WERI-Rb-1 (cell line): Measurements from ENCODE around the gene RERE.
A peak's percentile ranks its signal among the peaks of the same experiment; 100 is the strongest.

Source experiments
- DNase-seq: peaks from one replicate; pipeline ENCODE4 v3.0.0-alpha.2; 2020
- H3K27ac ChIP-seq: fragments of 250-450 bp; sonication (Bioruptor Pico); 2 replicates; pipeline ENCODE4 v1.5.1; 2020; ENCODE audit warnings: mild to moderate bottlenecking, moderate library complexity
- H3K27me3 ChIP-seq: fragments of 250-450 bp; sonication (Bioruptor Pico); 2 replicates; pipeline ENCODE4 v1.5.1; 2021; ENCODE audit warnings: mild to moderate bottlenecking, low read depth, moderate library complexity; ENCODE audit not compliant: insufficient read depth, severe bottlenecking
- H3K36me3 ChIP-seq: fragments of 250-450 bp; sonication (Bioruptor Pico); 2 replicates; pipeline ENCODE4 v1.5.1; 2020; ENCODE audit warnings: mild to moderate bottlenecking, moderate library complexity
- H3K4me3 ChIP-seq: 2 replicates; pipeline ENCODE4 v1.5.1; 2011; ENCODE audit warnings: low read depth, mild to moderate bottlenecking, control low read depth, low read length
- H3K9me3 ChIP-seq: fragments of 250-450 bp; sonication (Bioruptor Pico); 2 replicates; pipeline ENCODE4 v1.5.1; 2021; ENCODE audit warnings: mild to moderate bottlenecking, moderate library complexity; ENCODE audit not compliant: severe bottlenecking
- TF ChIP-seq, protein P1 (sequence below): IDR thresholded peaks from 2 replicates; pipeline ENCODE4 v1.5.1; 2011; ENCODE audit warnings: low read depth, mild to moderate bottlenecking, control low read depth, inconsistent platforms, low read length

Gene RERE

DNA sequence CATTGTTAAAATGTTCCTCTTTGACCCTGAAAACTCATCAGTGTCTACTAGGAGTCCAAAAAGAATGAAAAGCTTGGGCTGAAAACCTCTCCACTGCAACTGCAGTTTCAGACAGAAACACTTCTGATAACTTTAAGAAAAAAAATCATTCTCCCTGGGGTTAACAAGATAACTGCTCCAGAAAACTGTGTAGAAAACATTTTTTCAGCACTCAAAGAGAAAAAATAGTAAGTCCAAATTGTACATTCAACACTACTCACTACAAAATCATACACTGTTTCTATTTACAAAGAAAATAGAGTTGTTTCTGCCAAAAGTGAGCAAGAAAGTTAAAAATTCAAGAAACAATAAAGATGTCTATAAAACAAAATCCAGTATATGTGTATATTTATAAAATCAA is 157.8 kb downstream of the RERE start:
- H3K4me3 ChIP-seq = no peak overlapping the region
- TF ChIP-seq, protein P1, sequence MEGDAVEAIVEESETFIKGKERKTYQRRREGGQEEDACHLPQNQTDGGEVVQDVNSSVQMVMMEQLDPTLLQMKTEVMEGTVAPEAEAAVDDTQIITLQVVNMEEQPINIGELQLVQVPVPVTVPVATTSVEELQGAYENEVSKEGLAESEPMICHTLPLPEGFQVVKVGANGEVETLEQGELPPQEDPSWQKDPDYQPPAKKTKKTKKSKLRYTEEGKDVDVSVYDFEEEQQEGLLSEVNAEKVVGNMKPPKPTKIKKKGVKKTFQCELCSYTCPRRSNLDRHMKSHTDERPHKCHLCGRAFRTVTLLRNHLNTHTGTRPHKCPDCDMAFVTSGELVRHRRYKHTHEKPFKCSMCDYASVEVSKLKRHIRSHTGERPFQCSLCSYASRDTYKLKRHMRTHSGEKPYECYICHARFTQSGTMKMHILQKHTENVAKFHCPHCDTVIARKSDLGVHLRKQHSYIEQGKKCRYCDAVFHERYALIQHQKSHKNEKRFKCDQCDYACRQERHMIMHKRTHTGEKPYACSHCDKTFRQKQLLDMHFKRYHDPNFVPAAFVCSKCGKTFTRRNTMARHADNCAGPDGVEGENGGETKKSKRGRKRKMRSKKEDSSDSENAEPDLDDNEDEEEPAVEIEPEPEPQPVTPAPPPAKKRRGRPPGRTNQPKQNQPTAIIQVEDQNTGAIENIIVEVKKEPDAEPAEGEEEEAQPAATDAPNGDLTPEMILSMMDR = no peak
- DNase-seq = no peak
- H3K27me3 ChIP-seq = no peaks in the 10 kb centered on the region
- H3K9me3 ChIP-seq = no peaks in the 10 kb centered on the region
- H3K36me3 ChIP-seq = peaks cover 8% of the 10 kb centered on the region; the same call in 1 of the 2 replicates
- H3K27ac ChIP-seq = no peak overlapping the region

DNA sequence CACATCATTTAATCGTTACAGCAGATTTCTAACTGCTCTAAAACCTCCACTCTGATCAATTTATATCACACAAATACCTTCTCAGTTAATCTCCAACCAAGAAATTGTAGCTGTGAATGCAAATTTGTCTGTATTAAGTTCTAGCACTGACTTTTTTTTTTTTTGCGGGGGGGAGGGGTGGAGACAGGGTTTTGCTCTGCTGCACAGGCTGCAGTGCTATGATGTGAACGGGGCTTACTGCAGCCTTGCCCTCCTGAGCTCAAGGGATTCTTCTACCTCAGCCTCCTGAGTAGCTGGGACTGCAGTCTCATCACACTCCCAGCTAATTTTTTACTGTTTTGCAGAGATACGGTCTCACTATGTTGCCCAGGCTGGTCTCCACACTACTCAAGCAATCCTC is 163.6 kb downstream of the RERE start:
- no peak overlapping the region for H3K27ac ChIP-seq
- no peaks in the 10 kb centered on the region for H3K9me3 ChIP-seq
- H3K36me3 ChIP-seq = peaks cover 40% of the 10 kb centered on the region
- H3K4me3 ChIP-seq = no peak overlapping the region
- no peaks in the 10 kb centered on the region for H3K27me3 ChIP-seq
- TF ChIP-seq, protein P1 = no peak
- DNase-seq = no peak

DNA sequence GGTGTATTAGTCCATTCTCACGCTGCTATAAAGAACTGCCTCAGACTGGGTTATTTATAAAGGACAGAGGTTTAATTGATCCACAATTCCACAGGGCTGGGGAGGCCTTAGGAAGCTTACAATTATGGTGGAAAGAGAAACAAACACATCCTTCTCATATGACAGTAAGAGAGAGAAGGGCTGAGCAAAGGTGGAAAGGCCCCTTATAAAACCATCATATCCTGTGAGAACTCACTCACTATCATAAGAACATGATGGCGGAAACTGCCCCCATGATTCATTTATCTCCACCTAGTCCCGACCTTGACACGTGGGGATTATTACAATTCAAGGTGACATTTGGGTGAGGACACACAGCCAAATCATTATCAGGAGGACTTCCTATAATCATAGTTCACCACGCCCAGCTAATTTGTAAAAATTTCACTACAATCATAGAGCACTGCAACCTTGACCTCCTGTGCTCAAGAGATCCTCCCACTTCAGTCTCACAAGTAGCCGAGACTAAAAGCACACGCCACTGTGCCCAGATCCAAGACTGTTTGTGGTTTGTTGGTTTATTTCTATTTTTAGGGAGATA is 164.9 kb downstream of the RERE start:
- no peak overlapping the region for H3K27ac ChIP-seq
- no peaks in the 10 kb centered on the region for H3K9me3 ChIP-seq
- H3K36me3 ChIP-seq = peaks cover 52% of the 10 kb centered on the region
- TF ChIP-seq, protein P1 = no peak
- no peaks in the 10 kb centered on the region for H3K27me3 ChIP-seq
- no peak for DNase-seq
- H3K4me3 ChIP-seq = no peak overlapping the region

DNA sequence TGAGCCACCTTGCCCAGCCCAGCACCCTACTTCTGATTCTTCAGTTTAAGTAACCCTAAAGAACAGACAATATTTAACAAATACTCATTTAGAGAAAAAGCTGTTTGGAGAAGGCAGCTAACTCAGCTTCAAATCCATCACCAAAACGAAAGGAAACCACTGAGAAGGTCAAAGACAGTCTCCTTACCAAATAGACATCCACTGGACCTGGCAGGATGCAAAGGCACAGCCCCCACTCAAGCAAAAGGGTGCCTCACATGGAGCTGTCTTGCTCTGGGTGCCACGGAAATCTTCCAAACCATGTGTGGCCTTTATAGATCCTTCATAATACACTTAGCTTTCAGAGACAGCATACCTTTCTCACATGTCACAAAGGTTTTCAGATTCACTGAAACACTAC is 165.5 kb downstream of the RERE start:
- TF ChIP-seq, protein P1 = no peak

DNA sequence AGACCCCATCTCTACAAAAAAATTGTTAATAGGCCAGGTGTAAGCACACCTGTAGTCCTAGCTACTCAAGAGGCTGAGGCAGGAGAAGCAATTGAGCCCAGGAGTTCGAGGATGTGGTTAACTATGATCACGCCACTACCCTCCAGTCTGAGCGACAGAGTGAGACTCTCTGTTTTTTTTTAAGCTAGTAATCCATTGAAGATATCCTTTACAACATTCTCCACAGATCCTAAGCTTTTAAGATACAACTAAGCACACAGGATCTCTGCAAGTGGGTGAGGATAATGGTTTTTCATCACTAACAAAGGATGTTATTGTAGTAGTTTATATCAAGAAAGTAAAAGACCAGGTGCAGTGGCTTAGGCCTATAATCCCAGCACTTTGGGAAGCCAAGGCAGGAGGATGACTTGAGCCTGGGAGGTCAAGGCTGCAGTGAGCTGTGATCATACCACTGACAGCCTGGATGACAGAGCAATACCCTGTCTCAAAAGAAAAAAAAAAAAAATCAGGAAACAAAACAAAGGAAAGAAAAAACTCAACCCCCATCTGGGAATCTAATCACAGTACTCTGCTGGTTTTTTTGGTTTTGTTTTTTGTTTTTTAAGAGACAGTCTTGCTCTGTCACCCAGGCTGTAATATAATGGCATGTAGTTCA is 166.1 kb downstream of the RERE start:
- Histone ChIP-seq H3K36me3 (peaks cover 63% of the 10 kb centered on the region), H3K27ac (no peak overlapping the region), H3K4me3 (no peak overlapping the region), H3K9me3 (no peaks in the 10 kb centered on the region), H3K27me3 (no peaks in the 10 kb centered on the region)
- TF ChIP-seq, protein P1 = no peak
- peak; percentile 51 for DNase-seq

More for the DNA sequence above, 165.5 kb downstream of the RERE start:
- peaks cover 58% of the 10 kb centered on the region for H3K36me3 ChIP-seq
- no peak overlapping the region for H3K4me3 ChIP-seq
- H3K27me3 ChIP-seq = no peaks in the 10 kb centered on the region
- no peaks in the 10 kb centered on the region for H3K9me3 ChIP-seq
- DNase-seq = no peak
- H3K27ac ChIP-seq = no peak overlapping the region
